GM20431 (cell line): ENCODE results near the gene LRP4.
"Not testable (repeated sequence)": the region's sequence is repeated elsewhere in the genome, so short reads cannot be mapped to it uniquely, and the experiment has no call there.

Experiments
- in situ Hi-C: fragments of 300-500 bp; cut with MseI, MboI; formaldehyde crosslinking; loops from one replicate; pipeline ENCODE4 v1.15.0; 2020; ENCODE audit warnings: low sequenced_read_pairs; ENCODE audit not compliant: unreplicated experiment

The LRP4 gene, protein sequence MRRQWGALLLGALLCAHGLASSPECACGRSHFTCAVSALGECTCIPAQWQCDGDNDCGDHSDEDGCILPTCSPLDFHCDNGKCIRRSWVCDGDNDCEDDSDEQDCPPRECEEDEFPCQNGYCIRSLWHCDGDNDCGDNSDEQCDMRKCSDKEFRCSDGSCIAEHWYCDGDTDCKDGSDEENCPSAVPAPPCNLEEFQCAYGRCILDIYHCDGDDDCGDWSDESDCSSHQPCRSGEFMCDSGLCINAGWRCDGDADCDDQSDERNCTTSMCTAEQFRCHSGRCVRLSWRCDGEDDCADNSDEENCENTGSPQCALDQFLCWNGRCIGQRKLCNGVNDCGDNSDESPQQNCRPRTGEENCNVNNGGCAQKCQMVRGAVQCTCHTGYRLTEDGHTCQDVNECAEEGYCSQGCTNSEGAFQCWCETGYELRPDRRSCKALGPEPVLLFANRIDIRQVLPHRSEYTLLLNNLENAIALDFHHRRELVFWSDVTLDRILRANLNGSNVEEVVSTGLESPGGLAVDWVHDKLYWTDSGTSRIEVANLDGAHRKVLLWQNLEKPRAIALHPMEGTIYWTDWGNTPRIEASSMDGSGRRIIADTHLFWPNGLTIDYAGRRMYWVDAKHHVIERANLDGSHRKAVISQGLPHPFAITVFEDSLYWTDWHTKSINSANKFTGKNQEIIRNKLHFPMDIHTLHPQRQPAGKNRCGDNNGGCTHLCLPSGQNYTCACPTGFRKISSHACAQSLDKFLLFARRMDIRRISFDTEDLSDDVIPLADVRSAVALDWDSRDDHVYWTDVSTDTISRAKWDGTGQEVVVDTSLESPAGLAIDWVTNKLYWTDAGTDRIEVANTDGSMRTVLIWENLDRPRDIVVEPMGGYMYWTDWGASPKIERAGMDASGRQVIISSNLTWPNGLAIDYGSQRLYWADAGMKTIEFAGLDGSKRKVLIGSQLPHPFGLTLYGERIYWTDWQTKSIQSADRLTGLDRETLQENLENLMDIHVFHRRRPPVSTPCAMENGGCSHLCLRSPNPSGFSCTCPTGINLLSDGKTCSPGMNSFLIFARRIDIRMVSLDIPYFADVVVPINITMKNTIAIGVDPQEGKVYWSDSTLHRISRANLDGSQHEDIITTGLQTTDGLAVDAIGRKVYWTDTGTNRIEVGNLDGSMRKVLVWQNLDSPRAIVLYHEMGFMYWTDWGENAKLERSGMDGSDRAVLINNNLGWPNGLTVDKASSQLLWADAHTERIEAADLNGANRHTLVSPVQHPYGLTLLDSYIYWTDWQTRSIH (N-terminal part only)

DNA sequence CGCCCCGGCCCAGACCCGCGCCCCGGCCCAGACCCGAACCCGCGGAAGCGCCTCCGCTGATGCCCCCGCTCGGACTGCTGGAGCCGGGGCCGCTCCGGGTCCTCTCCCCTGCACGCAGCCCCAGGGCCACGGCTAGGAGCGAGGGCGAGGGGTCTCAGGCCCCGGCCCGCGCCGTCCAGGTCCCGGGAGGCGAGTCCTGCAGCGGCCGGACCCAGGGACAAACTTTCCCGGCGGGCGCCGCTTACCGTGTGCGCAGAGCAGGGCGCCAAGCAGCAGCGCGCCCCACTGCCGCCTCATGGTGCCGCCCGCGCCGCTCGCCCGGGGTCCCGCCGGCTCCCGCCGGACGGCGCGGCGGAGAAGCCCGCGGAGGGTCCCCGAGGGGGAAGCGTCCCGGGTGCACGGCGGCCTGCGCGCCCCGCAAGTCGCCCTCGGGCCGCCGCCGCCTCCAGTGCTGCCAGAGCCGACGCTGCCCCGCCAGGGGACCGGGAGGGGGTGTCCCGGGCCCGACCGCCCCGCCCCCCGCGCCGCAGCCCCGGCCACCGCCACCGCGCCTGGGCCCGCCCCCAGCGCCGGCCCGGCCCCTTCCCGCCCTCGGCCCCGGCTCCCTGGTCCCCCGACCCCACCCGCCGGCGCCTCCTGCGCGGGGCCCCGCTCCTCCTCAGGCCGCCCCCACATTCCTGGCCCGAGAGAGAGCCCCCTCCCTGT lies at the start of gene LRP4:
TSS of gene LRP4 (minus strand) at position 468 of the 705 bp plus-strand sequence. CDS start at position 297, 171 bp downstream.
- in situ Hi-C loops, result no loop called here

DNA sequence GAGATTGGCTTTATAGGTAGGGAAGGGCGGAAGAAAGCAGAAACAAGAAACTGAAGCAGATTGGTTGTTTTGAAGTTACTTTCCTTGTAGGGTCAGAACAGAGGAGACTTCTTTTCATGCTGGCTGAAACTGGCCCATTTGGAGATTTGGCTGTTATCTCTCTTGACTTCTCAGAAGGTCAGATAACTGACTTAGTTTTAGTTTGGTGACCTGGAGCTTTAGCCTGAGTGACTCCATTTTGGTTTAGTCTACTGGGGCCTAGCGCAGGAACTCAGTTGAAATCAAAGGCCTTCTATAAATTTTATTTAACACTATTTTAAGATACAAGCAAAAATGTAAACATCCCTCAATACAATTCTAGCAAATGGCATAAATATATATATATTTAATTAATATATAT lies 49.6 kb upstream of the LRP4 start:
- in situ Hi-C loops, result no loop called here

DNA sequence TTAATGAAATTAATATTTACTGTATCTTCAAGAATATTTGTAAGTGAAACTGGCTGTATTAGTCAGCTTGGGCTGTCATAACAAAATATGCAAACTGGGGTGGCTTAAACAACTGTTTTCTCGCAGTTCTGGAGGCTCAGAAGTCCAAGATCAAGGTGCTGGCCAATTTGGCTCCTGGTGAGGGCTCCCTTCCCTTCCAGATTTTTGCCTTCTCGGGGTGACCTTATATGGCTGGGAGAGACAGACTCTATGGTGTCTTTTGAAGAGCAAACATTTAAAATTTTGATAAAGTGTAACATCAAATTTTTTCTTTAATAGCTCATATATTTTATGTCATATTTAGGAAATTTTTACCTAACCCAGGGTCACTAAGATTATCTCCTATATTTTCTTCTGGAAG lies 48.4 kb upstream of the LRP4 start:
- in situ Hi-C loops, result no loop called here

DNA sequence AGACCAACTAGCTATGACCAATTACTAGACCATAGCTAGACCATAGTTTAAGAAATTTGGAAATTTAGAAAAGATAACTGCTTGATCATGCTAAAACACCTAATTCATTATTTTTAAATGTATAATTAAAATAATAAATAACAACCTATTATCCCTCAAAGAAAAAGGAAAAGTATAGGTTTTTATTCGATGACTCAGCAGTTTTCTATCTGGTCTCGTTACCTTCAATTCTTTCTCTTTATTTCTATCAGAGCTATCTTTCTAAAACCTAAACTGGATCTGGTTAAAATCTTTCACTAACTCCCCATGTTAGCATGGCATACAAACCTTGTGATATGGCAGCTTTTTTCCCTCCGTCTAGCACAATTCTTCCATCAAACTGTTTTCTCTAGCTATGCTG lies 45.5 kb upstream of the LRP4 start:
- in situ Hi-C loops, result no loop called here

DNA sequence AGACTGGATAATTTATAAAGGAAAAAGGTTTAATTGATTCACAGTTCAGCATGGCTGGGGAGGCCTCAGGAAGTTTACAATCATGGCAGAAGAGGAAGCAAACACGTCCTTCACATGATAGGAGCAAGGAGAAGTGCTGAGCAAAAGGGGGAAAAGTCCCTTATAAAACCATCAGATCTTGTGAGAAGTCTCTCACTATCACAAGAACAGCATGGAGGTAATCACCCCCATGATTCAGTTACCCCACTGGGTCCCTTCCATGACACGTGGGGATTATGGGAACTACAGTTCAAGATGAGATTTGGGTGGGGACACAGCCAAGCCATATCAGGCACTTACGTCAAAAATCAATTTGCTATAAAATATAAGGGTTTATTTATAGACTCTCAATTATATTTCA lies 43.5 kb upstream of the LRP4 start:
- in situ Hi-C loops, result not testable (repeated sequence)

DNA sequence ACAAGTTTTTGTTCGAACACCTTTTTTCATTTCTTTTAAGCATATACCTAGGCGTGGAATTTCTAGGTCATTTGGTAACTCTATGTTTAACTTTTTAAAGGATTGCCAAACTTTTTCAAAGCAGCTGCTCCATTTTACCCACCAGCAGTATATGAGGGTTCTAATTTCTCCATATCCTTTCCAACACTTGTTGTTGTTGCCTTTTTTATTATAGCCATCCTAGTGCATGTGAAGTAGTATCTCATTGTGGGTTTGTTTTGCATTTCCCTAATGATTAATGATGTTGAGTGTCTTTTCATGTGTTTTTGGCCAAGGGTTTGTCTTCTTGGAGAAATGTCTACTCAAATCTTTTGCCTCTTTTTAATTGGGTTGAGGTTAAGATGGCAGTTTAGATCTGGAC lies 42.7 kb upstream of the LRP4 start:
- in situ Hi-C loops, result no loop called here

DNA sequence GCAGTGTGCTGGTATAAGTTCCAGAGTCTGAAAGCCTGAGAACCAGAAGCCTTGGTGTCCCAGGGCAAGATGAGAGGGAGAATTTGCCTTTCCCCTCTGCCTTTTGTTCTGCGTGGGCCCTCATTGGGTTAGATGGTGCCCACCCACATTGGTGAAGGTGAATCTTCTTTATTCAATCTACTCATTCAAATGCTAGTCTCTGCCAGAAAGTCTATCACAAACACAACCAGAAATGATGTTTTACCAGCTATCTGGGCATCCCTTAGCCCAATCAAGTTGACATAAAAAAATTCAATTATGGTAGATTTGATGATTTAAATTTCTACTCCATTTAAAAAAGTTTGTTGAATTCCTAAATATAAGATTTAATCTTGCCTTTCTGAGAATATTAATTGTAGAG lies 40.4 kb upstream of the LRP4 start:
- in situ Hi-C loops, result no loop called here

DNA sequence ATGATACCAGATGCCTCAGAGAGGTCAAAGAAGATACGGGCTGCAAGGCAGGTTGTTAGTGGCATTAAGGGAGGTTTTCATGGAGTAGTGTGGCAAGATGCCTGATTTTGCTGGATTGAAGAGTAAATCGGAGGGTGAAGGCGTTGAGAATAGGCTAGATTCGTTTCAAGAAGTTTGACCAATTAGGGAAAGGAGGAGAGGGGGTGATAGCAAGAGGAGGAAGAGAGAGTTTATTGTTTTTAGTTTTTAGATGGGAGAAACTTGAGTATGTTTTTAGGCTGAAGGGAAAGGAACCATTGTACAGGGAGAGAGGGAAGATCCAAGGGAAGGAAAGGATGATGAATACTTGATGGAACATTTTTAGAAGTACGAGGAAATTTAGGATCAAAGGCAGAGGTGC lies 34.7 kb upstream of the LRP4 start:
- in situ Hi-C loops, result no loop called here

DNA sequence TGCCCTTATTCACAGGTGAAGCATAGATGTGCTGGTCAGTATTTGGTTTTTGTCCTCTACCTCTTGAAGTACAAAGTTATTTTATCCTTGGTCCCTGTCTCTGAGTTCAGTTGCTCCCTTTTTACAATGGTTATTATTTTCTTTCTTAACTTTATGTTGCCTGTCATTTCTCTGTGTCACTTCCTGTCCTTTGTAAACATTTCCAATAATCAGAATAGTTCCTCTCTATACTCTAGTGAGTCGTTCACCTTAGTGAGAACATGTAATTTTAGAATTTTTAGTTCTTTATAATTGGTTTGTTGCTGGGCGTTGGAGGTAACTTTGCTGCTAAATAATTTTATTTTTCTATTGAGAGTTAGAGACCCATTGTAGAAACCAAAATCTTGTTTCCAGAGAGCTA lies 34.2 kb upstream of the LRP4 start:
- in situ Hi-C loops, result no loop called here

DNA sequence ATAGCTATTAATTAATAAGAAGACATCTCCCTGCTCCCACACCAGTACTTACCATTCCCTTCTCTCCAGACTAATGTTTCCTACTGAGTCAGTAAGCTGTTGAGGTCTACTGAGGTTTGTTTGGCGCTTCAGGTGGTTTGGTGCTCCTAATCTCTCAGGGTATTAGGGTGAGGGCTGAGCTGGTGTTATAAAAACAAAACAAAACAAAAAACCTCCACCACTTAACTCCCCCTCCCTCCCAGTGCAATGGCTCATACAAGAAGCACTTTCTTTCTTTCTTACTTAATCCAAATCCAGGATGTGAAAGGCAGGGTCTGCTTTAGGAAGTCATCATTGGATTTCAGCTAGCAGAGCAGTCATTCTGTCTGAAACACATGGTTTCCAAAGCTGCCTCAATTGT lies 33.5 kb upstream of the LRP4 start:
- in situ Hi-C loops, result no loop called here

DNA sequence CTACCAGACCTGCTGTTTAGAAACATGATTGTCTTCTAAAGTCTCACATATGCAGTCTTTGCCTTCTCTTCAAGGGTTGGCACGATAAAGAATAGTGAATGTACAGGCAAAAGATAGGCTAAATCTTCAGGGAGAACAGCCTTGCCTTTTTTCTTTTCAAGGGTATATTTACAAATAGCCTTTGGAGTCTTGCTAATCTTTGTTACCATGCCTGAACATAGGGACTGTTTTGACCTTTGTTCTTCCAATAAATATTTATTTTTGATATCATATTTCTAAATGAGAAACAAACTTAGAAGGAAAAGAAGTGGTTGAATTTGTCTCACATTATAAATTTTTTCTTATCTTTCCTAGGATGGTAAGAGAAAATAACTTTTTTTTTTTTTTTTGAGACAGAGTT lies 30.9 kb upstream of the LRP4 start:
- in situ Hi-C loops, result no loop called here

DNA sequence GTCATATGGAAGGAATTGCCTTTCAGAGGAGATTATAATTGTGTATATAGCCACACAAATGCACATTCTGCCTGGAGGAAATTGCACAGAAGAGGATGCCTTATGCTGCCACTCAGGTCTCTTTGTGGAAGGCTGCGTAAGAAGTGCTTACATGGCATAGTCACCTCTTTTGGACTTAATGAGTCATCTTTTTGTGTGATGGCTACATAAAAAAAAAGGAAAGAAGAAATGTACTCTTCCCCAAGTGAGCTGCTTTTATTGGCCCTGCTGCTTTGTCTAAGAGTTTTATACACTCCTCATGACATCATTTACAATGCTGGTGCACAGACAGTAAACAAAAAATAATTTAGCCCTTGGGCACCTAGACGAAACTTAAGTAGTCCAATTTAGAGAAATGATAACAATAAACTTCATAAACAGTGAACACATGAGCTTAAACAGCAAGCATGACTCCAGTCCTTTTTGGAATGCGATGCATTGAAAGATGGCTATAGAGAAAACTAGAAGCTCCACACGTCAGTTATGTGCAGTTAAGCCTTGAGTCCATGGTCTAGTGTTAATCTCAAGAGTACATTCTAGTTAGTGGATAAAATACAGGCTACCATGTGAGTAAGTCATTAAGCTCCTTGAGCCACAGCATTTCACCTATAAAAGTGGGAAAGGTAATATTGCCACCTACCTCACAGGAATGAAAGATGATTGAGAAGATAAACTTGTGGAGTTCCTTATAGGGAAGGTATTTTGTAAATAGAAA lies 30.2 kb upstream of the LRP4 start:
- in situ Hi-C loops, result no loop called here

DNA sequence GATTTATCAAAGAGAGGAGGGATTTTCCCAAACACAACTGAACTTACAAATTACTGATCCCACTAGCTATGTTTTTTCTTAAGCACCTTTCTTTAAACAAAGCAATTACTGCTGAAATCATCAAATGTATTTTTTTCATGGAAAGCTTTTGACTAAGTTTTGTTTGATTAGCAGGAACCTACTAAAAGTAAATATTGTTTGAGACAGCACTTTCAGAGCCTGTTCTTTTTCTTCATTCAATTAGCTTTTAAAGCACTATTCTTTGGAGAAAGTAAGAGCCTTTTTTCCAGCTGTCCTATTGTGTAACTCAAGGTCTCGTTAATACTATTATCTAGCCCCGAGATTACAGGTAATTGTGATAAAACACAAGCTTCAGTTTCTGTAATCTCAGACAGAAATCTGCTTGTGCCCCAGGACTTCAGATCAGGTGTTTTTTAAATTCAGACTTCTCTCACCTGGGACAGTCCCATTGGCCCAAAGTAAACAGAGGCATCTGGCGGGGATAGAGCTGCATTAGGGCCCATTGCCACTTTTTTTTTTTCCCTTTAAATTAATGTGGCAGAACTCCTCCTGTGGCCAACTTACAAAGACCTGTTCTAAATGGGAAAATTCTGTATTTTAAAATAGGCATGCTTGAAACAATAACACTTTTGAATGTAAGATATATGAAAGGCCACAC lies 29.2 kb upstream of the LRP4 start:
- in situ Hi-C loops, result no loop called here

DNA sequence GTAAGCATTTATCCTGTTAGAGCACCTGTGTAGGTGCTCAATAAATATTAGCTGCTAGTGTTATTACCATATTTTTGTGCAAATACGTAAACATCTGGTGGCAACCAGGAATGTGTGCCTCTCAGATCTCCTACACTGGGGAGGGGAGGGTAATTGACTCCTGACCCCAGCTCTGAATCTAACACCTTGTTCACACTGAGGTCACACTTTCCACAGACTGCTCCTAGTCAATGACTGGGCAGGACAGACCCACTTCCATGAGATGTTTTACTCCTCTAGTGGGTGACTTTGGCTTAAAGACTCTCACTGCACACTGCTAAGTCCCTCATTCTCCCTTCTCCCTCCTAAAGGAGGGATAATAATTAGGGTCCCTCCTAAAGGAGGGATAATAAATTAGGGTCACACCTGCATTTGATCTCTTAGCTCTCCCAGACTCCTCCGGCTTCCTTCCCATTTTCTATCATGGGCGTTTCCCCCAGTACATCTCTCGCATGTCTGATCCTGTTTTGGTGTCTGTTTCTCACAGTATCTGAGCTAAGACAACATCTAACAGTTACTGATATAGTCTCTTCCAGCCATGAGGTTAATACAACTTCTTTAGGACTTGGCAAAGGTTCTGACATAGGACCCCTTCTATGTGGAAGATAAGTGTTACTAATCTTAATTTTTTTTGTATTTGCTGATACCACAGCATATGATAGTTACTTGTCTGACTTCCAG lies 26.2 kb upstream of the LRP4 start:
- in situ Hi-C loops, result no loop called here

DNA sequence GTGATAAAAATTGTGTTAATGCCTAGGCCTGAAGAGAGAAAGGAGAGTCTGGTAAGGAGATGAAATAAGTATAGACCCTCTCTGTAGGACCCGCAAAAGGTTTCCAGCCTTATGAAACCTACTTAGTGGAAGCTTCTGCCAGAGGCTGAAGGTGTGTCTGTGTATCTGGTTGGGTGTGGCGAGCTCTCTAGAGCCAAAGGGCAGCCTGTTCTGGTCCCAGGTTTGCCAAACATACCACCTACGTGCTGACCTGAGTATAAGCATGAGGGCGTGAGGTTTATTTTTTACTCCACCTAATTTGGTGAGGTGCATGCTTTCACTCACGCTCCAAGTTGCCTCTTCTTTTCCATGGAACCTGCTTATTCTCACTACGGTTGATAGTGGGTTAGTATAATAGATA lies 23.8 kb upstream of the LRP4 start:
- in situ Hi-C loops, result no loop called here

DNA sequence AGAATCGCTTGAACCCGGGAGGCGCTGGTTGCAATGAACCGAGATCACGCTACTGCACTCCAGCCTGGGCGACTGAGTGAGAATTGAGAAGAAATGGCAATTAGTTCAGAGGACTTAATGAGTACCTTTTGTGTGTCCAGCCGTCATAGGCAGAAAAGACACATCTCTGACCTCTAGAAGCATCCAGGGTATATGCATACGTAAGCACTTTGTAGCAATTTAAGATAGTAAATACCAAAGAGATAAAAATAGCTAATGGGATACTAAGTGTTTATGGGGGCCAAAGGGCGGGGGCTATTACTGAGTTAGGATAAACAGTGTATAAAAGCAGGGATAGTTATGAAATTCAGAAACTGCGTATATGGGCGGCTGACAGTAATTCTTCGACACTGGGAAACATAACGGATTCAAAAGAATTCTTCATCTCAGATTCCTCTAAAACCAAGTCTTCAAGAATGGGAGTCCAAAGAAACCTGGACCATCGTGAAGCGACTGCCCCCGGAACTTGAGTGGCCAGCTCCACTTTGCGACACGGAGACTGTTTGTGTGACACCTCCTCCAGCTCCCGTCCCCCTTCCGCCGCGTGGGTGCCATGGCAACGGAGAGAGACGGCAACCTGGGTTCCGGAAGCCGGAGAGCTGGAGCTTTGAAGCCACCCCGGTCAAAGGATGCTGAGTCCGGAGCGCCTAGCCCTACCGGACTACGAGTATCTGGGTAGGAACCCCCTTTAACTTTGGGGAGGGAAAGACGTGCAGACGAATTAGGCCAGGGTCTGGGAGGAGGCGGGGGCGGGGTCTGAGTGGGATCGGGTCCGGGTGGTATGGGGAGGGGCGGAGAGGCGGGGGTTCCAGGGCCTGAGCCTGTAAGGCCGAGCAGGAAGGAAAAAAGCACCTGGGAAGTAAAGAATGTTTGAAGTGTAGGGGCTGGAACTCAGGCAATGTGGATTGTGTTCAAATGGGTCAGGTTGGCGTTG lies 18.1 kb upstream of the LRP4 start, which contains the start of gene CSTPP1:
TSS of gene CSTPP1 (plus strand) at position 624 of the 973 bp plus-strand sequence. CDS start at position 669, 45 bp downstream.
- in situ Hi-C loops, result no loop called here

DNA sequence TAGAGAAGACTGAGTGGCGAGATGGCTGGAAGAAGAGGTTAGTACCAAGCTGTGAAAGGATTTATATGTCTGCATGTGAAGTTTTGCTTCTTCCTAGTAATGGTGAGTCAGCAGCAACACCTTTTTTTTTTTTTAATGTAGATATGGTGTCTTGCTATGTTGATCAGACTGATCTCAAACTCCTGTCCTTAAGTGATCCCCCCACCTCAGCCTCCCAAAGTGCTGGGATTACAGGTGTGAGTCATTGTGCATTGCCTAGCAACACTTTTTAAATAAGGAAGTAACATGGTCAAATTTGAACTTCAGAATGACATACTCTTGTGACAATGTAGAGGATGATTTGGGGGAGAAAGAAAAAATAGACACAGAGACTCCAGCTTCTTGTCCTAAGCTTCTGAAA lies 11.7 kb upstream of the LRP4 start:
- in situ Hi-C loops, result no loop called here
